HG02970 (cell line): ENCODE measurements around the gene FBXO8.
"Not testable (repeated sequence)": the region's sequence is repeated elsewhere in the genome, so short reads cannot be mapped to it uniquely, and the experiment has no call there.

Experiments
- ATAC-seq: cut with Tn5 transposase; IDR thresholded peaks from one replicate; pipeline ENCODE4 v1.9.1; 2021; ENCODE audit warnings: mild to moderate bottlenecking, moderate library complexity, moderate number of reproducible peaks; ENCODE audit not compliant: unreplicated experiment, low FRiP score

The FBXO8 gene, protein sequence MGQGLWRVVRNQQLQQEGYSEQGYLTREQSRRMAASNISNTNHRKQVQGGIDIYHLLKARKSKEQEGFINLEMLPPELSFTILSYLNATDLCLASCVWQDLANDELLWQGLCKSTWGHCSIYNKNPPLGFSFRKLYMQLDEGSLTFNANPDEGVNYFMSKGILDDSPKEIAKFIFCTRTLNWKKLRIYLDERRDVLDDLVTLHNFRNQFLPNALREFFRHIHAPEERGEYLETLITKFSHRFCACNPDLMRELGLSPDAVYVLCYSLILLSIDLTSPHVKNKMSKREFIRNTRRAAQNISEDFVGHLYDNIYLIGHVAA

DNA sequence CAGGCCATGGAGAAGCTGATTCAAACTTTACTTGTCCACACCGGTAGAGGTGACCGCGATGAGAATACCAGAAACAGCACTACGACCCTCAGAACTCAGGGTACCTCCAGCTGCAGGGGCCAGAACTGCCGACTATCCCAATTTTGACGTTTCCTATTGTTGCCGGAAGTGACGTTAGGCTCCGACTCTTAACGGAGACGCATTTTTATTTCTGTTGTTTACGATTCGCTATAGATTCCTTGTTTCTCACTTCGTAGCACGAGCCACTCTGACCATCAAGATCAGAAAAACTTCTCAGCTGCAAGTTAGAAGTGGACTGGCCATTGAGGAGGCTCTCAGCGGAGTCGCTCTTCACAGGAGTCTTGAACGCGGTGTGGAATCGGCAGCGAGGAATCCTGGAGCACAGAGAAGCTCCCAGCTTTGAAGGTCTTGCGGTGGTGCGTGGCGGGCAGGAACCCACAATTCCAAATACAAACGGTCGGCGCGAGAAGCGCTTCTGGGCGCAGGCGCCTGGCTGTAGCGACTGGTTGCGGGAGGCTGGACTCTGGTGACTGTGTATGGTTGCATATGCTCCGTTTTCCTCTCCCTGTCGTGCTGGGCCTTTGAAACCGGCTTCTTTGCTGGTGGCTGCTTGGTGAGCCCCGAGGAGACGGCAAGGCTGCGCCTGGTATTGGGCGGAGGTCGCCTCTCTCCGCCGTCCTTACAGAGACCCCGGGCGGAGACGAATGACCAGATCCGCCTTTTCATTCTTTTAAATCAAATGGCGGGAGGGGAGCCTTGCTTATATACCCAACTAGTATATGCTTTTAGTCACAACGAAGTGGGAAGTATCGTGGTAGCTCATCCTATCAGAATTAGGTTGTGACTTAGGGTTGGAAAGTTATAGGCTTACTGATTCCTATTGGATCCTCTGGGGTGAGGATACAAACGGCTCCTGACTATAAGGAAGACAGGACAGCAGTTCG is at the start of gene FBXO8, which contains the start of gene CEP44:
Gene FBXO8, minus strand, starts transcription at position 161 of the 965 bp plus-strand sequence. CDS start 20,575 bp downstream, outside the sequence.
Gene CEP44, plus strand, starts transcription at position 405 of the 965 bp plus-strand sequence. CDS start 15,211 bp downstream, outside the sequence.
- ATAC-seq, result peak; percentile 60

DNA sequence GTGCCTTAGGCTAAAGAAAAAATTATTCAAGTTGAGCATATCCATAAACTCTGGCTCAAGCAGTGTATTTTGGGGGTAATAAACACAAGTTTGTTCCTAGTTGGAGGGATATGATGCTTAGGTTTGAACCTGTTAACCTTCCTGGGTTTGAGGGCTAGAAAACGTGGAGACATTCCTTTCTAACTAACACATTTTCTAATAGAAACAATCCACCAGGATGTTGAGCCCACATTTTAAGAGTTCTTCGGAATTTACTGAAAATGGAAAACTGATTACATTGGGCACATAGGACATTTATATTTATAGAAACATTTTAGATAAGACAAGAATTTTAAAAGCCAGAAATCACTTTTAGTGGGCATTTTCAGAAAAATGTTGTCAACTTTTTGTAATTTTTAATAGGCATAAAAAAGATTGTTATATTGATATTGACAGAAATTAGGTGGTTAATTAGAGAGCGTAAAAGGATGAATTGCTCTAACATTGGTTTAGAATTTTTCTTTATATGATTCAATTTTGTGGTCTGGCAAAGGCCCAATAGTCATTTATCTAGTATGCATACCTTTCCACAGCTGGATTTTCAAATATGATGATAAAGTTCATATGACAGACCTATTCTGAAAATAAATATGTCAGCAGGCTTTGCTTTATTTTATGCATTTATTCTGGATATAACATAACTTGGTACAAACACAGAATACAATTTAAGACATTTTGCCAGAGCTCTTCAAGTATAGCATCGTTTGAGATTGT is 49.5 kb upstream of the FBXO8 start:
- no peak for ATAC-seq

DNA sequence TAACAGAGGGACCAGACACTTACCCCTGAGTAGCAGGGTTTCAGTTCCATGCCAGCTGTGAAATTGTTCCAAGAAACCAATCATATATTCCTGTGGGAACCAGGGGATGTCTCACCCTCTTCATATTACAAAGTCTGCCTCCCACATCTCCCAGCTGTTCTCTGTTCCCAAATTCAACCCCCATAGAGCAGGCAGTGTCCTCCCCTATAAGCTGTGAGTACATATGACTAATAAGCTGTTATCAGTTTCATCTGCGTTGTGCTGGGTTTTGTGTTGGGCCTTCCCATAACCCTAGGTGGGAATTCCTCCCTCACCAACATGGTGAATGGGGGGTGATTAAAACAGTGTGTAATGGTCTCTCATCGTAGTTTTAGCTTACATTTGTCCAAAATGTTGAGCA is 41.3 kb upstream of the FBXO8 start:
- ATAC-seq, result no peak

DNA sequence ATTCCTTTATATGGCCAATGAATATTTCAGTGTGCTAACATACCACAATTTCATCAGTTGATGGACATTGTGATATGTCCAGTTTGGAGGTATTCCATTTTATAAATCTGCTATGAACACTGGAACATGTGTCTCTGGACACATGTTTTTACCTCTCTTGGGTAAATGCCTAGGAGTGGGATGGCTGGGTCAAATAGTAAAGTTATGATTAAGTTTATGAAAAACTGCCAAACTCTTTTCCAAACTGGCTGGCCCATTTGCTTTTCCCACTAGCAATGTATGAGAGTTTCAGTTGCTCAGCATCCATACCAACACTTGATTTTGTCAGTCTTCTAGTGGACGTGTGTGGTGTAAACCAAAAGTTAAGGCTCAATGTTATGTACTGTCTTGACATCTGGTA is 40.8 kb upstream of the FBXO8 start:
- ATAC-seq, result no peak

DNA sequence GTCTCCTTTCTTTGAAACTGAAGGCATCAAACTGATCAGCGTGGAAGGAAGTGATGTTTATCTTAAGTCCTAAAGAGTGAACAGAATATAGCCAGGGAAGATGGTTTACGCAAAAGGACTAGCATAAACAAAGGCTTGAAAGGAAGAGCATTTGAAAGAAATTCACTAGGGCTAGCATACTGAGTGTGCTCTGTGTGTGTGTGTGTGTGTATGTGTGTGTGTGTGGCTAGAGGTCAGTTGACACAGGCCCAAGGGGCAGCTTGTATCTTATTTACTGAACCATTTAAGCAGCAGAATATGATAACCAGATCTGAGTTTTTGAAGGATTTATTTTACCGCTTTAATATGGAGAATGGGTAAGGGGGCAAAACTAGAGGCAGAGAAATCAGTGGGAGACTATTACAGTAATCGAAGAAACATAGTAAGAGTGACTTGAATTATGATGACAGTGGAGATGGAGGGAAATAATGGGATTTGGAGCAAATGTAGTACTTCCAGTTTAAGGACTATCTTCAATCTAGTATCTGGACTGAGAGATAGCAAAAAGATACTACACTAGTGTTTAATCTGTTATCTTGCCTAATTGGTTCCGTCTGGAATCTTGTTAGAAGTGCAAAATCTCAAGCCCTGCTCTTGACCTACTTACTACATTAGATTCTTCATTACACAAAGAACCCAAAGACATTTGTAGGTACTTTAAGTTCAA is 37.2 kb upstream of the FBXO8 start:
- no peak for ATAC-seq

DNA sequence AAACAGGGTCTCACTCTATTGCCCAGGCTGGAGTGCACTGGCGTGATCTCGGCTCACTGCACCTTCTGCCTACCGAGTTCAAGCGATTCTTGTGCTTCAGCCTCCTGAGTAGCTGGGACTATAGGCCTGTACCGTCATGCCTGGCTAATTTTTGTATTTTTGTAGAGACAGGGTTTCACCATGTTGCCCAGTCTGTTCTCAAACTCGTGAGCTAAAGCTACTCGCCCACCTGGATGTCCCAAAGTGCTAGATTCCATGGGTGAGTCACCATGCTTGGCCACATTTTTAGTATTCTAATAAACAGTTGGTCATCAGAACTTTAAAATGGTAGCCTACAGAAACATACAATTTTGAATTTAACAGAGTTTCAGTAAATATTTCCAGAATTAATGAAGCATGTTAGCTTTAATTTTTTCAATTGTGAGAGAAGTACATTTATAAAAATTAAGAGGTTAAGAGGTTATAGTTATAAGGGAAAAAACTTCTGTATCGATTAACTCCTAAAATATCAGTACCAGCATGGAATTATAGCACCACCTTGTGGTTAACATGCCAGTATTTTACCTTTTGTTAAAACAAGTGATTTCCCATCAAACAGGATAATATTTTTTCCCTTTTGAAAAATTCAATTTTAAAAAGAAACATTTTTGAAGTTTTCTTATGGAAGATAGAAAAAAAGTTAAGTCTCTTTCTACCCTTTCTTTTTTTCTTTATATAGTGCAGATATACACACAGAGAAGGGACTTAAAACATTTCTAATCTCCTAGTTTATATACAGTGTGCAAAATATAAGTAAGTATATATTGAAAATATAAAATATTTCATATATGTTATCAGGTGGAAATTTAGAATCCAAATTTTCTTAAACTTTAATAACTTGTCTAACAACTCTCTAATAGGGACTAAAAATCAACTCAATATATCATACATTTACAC is 35.6 kb upstream of the FBXO8 start:
- ATAC-seq, result no peak

DNA sequence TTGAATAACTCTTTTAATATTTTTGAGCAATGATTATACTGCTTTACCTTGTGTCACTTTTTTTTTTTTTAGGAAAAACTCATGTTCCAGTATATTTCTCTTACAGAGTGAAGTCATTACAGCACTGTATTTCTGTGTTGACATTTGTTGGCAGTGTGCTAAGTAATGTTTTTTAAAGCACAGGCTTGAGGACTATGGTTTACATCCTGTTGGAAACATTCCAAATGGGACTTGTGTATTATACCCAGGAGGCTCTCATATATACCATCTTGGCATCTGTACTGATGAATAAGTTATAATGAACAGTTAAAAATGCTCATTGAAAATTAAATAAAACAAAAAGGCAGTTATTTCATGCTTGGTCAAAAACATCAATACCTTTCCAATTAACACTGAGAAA is 34.1 kb upstream of the FBXO8 start:
- ATAC-seq, result no peak

DNA sequence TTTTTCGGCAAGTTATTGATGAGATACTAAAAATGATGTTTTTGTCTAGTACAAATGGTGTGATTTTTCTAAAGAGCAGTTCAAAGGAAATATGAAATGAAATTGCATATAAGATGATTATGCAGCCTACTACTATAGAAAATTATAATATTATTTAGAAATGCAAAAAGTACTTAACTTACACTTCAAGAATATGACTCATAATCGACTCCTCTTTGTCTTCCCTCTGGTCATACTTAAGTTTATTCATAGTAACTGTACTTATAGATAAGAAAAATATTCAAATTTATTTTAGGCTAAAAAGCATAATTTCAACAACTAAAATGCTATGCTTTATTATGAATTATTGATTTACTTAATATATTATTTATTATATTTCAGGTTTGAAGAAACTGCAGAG is 33.5 kb upstream of the FBXO8 start:
- ATAC-seq, result no peak

DNA sequence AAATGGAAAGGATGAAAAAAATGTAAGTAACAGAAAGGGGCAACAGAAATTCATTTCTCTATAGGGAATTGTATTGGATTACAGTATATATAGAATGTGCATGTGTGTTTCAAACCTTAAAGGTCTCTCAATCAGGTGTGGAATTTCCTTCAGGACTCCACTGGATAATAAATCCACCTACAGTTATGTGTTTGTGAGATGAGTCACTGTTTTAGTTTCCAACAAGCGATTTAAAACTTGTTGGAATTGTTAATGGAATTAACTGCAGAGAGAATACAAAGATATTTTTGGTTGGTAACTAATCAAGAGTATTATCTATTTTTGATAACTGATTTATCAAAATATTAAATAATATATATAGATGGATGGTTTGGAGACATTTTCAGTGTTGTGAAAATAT is 33.1 kb upstream of the FBXO8 start:
- ATAC-seq, result no peak

DNA sequence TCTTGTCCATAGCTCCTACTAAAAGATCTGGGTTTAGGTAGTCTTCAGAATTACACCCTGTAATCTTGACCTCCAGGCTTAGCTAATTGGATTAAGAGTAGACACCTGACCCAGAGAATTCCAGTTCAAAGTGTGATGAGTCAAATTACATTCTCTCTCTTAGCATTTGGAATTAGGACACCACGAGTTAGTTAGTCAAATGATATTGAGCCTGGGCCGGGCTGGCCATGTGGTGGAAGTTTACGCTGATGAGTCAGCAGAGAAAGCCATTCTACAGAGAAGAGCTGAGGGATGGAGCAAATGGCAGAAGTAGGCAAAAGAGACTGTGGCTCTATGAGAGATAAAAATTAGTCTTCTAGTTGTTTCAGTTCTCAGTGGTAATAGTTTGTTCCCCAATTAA is 31.3 kb upstream of the FBXO8 start:
- ATAC-seq, result no peak

DNA sequence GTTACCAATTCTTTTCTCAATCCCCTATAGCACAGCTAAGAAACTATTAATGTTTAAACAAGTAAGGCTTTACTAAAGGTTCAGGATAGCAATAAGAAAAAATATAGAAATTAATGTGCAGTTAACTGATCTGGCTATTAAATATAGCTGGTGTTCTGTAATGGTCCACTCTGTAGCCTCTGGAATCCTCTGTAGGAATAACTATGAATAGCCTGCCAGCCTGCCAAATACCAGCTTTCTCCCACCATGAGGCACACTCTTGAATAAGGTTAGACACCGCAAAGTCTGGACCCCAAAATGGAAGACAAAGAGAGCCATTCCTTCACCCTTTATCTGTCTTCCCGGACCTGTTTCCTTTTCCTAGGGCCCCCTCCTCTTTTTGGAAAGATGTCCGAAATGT is 30.8 kb upstream of the FBXO8 start:
- ATAC-seq, result no peak

DNA sequence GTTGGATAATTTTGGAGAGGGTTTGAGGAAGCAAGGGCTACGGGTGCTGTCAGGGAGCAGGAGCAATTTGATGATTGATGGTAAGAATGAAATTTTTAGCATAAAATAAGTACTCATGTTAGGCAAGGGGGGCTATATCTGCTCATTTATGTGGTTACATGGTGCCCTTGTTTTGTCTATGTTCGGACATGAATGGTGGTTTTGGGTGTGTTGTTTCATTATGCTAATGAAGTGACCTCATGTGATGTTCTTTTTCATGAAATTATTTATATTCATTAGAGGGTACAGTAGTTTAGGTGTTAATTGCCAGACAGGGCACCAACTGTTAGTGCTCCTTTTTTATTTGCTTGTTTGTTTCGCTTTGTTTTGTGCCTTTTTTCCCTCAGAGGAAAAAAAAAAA is 29.5 kb upstream of the FBXO8 start:
- no peak for ATAC-seq

DNA sequence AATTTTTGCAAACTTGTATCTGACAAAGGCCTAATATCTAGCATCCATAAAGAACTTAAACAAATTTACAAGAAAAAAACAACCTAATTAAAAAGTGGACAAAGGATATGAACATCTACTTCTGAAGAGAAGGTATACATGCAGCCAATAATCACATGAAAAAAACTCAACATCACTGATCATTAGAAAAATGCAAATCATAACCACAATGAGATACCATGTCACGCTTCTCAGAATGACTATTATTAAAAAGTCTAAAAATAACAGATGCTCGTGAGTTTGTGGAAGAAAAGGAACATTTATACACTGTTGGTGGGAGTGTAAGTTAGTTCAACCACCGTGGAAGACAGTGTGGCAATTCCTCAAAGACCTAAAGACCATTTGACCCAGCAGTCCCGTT is 24.2 kb upstream of the FBXO8 start:
- ATAC-seq, result no peak

DNA sequence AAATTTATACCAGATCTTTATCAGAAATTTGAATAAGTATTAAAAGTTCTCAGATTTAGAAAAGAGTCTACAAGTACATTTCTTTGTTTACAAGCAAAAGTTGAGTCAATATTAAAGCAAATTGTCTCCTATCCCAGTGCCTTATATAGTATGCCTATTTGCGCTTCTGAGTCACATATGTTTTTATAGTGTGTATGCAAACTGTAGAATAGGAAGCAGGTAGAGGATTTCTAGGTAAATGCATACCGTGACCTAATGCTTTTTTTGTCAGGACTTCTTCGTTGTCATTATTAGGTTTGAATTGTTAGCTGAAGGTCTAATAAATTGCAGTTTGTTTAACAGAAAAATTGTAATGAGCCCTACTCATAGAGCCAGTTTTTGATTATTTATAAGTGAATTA is 22.5 kb upstream of the FBXO8 start:
- ATAC-seq, result no peak

DNA sequence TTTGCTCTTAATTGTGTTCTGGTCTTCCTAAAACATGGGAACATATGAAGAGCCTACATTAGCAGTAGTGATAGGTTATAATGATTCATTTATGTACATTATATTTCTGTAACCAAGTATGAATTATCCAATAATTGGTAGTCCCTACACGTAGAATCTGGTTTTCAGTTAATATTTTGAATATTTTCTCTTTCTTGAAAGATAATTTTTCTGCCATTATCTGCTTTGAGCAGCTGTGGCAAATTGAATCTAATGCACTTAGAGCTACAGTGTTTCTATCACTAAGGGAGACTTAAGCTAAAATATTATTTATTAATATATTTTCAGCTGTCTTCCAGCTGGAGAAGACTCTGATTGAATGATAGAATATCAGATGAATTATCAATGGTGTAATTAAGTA is 21.2 kb upstream of the FBXO8 start:
- no peak for ATAC-seq

DNA sequence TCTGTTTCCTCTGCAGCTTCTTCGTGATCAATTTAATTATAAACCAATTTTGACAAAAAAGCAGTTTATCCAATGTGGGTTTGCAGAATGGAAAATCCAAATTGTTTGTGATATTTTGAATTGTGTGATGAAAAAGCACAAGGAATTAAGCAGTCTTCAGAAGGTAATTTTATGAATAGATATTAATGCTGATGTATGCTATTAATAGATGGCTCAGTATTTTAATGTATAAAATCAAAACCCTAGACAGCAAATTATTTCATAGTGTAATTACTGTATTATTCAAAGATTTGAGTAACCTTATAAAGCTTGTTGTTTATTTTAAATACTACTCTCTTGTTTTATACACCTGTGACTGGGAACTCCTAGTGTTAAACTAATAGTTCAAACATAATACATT is 20.2 kb upstream of the FBXO8 start:
- ATAC-seq, result no peak

DNA sequence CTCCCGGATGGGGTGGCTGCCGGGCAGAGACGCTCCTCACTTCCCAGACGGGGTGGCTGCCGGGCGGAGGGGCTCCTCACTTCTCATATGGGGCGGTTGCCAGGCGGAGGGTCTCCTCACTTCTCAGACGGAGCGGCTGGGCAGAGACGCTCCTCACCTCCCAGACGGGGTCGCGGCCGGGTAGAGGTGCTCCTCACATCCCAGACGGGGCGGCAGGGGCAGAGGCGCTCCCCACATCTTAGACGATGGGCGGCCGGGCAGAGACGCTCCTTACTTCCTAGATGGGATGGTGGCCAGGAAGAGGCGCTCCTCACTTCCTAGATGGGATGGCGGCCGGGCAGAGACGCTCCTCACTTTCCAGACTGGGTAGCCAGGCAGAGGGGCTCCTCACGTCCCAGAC is 11.7 kb upstream of the FBXO8 start:
- not testable (repeated sequence) for ATAC-seq

DNA sequence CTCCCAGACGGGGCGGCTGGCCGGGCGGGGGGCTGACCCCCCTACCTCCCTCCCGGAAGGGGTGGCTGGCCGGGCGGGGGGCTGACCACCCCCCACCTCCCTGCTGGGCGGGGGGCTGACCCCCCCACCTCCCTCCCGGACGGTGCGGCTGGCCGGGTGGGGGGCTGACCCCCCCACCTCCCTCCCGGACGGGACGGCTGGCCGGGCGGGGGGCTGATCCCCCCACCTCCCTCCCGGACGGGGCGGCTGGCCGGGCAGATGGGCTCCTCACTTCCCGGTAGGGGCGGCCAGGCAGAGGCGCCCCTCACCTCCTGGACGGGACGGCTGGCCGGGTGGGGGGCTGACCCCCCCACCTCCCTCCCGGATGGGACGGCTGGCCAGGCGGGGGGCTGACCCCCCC is 11.2 kb upstream of the FBXO8 start:
- not testable (repeated sequence) for ATAC-seq

DNA sequence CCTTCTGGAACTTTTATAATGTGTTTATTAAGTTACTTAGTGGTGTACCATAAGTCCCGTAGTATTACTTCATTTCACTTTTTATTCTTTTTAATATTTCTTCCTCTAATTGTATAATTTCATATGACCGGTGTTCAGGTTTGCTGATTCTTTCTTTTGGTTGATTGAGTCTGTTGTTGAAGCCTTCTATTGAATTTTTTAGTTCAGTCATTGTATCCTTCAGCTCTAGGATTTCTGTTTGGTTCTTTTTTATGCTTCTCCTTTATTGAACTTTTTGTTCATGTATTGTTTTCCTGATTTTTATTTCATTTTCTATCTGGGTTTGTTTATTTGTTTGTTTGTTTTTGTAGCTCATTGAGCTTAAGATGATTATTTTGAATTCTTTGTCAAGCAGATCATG is 9.0 kb upstream of the FBXO8 start:
- ATAC-seq, result no peak
